Fibroblast of skin of left biceps (primary cell): ENCODE measurements around the gene ARHGEF10L.

Experiments used
- DNase-seq, 2 experiments: peaks; one replicate each; pipeline ENCODE4 v3.0.0-alpha.2; 2013; ENCODE audit warnings: low read depth in 2 of 2

The ARHGEF10L gene

DNA sequence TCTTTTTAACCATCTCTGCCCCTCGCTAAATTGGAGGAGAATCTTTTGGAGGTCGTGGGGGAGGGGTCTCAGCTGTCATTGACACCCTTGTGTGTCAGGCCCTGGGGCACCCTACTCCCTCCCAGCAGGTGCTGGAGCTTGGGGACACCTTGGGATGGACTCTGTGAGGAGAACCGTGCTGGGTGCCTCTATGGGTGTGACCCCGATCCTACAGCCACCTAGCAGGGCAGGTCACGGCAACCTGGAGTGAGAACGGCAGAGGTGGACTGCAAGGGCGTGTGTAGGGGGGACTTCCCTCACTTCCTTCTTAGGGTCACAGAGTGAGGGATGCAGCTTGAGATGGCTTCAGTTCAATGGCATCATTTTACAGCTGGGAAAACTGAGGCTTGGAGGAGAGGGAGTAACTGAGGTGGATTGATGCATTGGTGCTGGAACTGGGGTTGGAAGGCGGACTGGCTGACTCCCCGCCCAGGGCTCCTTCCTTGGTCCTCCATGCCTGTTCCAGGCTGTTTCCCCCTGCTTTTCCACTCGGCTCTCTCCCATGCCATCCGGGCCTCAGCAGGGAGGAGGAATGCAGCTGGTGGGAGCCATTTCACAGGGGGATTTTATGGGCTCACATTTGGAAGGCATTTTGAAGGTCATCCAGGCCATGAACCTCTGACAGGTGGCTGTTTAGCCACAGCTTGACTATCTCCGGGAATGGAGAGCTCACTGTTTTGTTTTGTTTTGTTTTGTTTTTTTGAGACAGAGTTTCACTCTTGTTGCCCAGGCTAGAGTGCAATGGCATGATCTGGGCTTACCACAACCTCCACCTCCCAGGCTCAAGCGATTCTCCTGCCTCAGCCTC, 18.8 kb upstream of the ARHGEF10L start:
- DNase-seq, result no peak

GRCh38 chr1:17521946-17522612, 17.4 kb upstream of the ARHGEF10L start:
- no peak for DNase-seq

DNA sequence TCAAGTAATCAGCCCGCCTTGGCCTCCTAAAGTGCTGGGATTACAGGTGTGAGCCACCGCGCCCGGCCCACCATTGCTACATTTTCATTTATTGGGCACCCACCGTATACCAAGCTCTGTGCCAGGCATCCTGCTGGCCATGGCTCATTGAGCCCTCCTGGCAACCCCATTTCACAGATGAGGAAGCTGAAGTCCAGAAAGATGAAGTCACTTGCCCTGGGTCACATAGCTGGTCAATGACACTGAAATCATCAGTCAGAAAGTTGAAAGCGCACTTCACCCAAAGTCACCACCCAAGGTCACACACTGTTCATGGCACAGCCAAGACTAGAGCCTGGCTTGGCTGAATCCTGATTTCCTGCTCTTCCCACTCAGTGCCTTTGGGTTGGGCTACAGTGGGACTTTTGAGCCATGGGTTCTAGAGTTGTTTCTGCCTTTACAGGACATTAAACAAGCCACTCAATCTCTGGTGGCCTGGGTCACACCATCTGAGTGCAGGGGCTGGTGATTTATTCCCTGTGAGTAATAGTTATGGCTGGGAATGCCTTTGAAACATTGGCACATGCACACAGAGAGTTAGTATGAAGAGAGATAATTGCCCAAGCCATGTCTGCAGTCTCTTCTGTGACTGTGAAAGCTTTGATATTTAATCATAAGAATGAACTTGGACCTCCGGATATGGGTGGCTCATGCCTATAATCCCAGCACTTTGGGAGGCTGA, 16.0 kb upstream of the ARHGEF10L start:
- no peak for DNase-seq

DNA sequence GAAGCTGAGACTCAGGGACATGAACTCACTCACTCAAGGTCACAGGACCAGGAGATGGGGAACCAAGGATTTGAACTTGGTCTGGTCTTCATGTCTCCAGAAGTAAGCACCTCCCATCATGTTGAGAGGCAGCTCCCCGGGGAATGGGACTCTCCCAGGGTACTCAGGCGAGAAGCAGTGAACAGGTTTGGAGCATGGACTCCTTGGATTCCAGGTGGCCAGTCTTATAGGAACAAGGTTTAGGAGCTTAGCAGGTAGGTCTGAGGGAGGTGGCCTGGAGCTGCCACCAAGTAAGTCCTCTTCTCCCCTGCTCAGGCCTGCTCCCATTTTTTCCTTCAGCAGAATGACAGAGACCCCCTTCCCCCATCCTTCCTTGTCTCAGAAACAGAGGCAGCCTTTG, 14.9 kb upstream of the ARHGEF10L start:
- no peak for DNase-seq

- DNase-seq, result no peak
These were observed 13.4 kb upstream of the ARHGEF10L start for GRCh38 chr1:17525996-17526686.

DNA sequence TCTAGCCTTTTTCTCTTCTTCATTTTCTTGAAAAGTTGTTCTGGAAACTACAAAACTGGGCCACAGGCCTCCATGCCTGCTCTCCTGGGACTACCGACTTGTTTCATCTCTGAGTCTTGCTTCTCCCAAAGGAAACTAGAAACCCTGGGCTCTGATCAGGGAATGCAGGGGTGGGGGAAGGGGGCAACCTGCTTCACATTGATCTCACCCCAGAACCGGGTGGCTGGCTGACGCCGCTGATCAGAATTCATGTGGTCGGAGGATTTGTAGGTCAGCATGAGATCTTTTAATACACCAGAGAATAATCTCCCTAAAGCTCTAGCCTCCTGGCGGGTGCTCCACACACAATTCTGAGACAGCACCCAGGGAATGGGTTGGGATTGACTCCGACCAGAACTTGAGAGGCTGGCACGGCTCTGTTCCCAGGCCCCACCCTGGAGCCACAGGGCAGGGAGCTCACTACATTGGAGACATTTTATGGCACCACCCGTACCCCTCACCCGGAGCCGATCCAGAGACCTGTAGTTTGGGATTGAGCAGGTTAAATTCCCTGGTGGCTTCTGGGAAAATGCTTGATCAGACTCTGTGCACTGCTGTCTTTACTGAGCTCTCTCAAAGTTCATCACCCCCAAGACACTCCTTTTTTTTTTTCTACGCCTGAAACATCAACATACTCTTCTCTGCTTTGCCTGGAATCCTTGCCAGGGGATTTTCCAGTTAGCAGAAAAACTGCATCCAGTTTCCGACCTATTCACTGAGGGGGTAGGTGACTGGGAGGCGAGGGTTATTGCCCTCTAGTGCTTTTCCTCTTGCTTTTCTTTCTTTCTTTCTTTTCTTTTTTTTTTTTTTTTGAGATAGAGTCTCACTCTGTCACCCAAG, 12.2 kb upstream of the ARHGEF10L start:
- DNase-seq, result no peak

- no peak for DNase-seq
These were observed 10.1 kb upstream of the ARHGEF10L start for GRCh38 chr1:17529381-17529780.

DNA sequence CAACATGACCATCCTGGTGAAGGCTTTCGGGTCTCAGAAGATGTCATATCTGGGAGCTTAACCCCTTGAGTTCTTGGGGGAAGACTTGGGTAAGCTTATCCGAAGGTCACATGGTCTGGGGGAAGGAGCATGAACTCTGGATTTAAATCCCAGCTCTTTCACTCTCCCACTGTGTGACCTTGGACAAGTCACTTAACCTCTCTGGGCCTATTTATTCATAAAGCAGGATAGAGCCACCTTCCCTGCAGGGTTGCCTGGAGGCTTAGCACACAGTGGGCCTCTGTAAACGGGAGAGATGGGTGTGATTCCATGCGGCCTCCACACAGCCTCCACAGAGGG, 8.2 kb upstream of the ARHGEF10L start:
- DNase-seq, result no peak

- DNase-seq, result no peak
These were observed 7.6 kb upstream of the ARHGEF10L start for GRCh38 chr1:17531682-17532487.

GRCh38 chr1:17533201-17533600, 6.3 kb upstream of the ARHGEF10L start:
- DNase-seq, result no peak

DNA sequence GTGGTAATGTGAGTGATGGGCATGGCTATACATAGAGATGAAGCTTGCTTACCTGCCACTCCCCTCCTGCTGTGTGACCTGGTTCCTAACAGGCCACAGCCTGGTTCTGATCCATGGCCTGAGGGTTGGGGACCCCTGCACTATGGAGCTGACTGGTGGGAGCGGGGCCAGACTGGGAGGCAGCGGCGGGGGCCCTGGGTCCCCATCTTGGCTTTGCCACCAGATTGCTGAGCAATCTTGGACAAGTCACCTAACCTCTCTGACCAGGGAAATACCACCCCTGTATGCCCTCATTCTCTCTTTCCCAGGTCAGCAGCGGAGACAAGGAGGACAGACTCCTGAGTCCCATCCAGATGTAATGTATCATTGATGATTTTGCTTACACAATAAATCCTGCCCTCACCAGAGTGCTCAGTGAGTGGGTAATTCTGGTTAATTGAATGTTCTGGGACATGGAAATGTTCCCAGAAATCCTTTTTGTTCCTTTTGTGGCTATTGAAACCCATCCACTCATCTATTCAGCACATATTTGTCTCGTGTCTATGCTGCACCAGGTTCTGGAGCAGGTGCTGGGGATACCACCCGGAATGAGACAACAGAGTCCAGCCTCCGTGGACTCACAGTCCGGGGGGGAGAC, 4.1 kb upstream of the ARHGEF10L start:
- no peak for DNase-seq

- no peak for DNase-seq
These were observed 1.5 kb upstream of the ARHGEF10L start for GRCh38 chr1:17538010-17538409.

GRCh38 chr1:17538428-17539117, 925 bp upstream of the ARHGEF10L start:
- no peak for DNase-seq

DNA sequence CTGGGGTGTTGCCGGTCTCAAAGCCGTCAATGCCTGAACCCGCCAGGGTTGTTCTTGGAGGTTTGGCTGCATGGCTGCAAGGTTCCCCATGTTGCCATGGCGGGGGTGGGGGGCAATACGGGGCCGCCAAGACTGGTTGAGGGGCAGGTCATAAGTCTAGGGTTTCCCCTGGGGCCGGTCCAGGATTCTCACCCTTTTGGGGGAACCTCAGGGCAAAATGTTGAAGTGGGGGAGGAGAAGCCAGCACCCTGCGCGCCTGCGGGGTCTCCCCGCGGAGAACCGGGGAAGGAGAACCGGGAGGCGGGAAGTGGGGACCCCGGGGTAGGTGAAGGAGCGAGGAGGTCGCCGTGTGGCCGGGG, 401 bp upstream of the ARHGEF10L start:
- DNase-seq, result no peak

DNA sequence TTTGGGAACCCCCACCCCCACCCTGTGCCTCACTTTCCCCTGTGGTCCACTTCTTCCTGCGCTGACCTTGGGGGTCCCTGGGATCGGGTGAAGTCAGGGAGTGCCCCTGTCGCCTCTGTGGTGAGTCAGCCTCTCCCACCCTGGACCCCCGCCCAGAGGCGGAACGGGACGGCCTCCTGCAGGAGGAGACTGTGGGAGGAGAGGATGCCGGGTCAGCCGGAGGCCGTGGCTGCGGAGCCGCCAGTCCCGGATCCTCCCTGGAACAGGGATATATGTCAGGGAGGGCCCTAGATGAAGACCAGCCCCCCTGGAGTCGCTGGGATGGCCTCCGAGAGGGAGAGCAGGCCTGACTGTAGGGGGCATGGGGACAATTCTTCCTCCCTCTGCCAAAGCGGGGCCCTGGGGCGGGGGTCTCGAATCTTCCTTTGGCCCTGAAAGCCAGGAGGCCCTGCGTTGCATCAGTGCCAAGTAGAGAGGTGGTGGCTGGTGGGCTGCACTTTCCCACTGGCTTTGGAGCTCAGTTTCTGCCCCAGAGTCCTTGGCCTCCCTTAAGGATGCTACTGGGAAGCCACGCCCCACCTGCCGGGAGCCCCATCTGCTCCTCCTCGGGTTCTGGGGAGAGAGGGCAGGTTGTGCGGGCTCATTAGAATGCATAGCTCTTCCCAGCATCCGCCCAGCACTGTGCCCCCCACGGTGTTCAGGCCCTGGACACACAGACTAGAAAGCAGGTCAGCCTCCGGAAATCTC, 930 bp downstream of the ARHGEF10L start:
- DNase-seq, result peak in 1 of 2 experiments; percentile 15

DNA sequence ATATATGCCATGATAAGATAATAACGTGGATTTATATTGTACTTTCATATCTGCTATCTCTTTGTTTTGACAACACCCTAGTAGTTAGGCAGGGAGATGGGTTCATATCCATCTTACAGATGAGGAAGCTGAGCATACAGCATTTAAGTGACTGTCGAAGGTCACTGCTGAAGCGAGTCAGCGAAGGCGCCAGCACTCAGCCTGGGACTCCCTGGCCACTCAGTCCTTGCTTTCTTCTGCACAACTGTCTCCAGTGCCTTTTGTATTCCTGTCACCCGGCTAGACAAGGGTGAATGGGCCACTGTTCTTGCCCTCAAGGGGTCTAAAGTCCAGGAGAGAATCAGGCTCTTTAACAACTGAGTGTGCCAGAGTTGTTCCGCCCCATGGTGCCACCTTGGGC, 3.1 kb downstream of the ARHGEF10L start:
- DNase-seq, result no peak

DNA sequence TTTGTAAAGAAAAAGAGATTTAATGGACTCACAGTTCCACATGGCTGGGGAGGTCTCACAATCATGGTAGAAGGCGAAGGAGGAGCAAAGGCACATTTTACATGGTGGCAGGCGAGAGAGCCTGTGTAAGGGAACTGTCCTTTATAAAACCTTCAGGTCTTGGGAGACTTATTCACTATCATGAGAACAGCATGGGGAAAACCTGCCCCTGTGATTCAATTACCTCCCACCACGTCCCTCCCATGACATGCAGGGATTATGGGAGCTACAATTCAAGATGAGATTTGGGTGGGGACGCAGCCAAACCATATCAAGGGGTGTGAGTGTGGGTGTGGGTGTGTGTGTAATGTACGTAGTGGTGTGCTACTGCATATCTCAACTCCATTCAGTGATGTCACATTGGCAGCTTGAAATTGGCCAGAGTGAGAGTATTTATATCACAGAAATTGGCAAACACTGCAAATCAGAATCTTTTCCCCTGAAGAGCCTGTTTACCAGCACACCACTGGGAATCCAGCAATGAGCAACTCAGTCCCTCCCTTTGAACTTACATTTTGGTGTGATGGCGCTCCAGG, 5.4 kb downstream of the ARHGEF10L start:
- no peak for DNase-seq

- no peak for DNase-seq
These were observed 5.9 kb downstream of the ARHGEF10L start for GRCh38 chr1:17545356-17545755.
